Measurements from ENCODE around the gene COA8.

COA8 gene

GRCh38 chr14:103538291-103539055 is 24.3 kb upstream of the COA8 start:
- DNase-seq: no peak

GRCh38 chr14:103539056-103539825 is 23.5 kb upstream of the COA8 start:
- no peak for DNase-seq

- DNase-seq: no peak
Measured at GRCh38 chr14:103540821-103541708, 21.7 kb upstream of the COA8 start.

GRCh38 chr14:103541709-103542604 is 20.8 kb upstream of the COA8 start:
- no peak for DNase-seq

- peak; percentile 70 for DNase-seq
Measured at GRCh38 chr14:103542605-103543088, 20.1 kb upstream of the COA8 start.

GRCh38 chr14:103543140-103543539 is 19.6 kb upstream of the COA8 start:
- no peak for DNase-seq

GRCh38 chr14:103543721-103544387 is 18.9 kb upstream of the COA8 start:
- no peak for DNase-seq

- DNase-seq: no peak
Measured at GRCh38 chr14:103544388-103545218, 18.2 kb upstream of the COA8 start.

GRCh38 chr14:103545219-103545914 is 17.4 kb upstream of the COA8 start:
- DNase-seq: no peak

GRCh38 chr14:103545915-103546651 is 16.7 kb upstream of the COA8 start:
- no peak for DNase-seq

GRCh38 chr14:103546652-103547454 is 15.9 kb upstream of the COA8 start:
- peak; percentile 62 for DNase-seq

GRCh38 chr14:103547455-103547940 is 15.3 kb upstream of the COA8 start:
- no peak for DNase-seq

GRCh38 chr14:103547941-103548462 is 14.8 kb upstream of the COA8 start:
- DNase-seq: no peak

- DNase-seq: no peak
Measured at GRCh38 chr14:103548463-103549351, 14.1 kb upstream of the COA8 start.

- no peak for DNase-seq
Measured at GRCh38 chr14:103549361-103550311, 13.1 kb upstream of the COA8 start.

Data from NCI-H345 (cell line).